Measurements from ENCODE around the gene CUEDC2.

CUEDC2 gene

GRCh38 chr10:102426803-102427287 lies 5.5 kb downstream of the CUEDC2 start (continued):
- TF ChIP-seq ZBTB7A (tag by site-specific recombination; IDR thresholded peaks at IDR 0.05; ENCODE audit: low read depth) (no peak), ZNF76 (tag by site-specific recombination; IDR thresholded peaks at IDR 0.05; ENCODE audit: borderline replicate concordance, low read depth) (no peak), GLIS1 (tag by site-specific recombination; IDR thresholded peaks at IDR 0.05) (peak; percentile 23; the same call in 1 of the 2 replicates), ZNF830 (tag by site-specific recombination; IDR thresholded peaks at IDR 0.05; ENCODE audit: low read depth) (no peak), ZNF660 (tag by site-specific recombination; IDR thresholded peaks at IDR 0.05) (peak; percentile 84; the same call in 1 of the 2 replicates), ZNF23 (tag by site-specific recombination; IDR thresholded peaks at IDR 0.05; ENCODE audit: borderline replicate concordance) (no peak), ZNF837 (tag by site-specific recombination; IDR thresholded peaks at IDR 0.05) (no peak), ZNF140 (tag by site-specific recombination; IDR thresholded peaks at IDR 0.05) (no peak), ZEB2 (tag by site-specific recombination; IDR thresholded peaks at IDR 0.05) (no peak; the same call in 1 of the 2 replicates), PRDM10 (tag by site-specific recombination; IDR thresholded peaks at IDR 0.05) (peak; percentile 96), KLF16 (tag by site-specific recombination; IDR thresholded peaks at IDR 0.05) (no peak), ZBTB21 (tag by site-specific recombination; IDR thresholded peaks at IDR 0.05) (0 out of 2 replicates have a peak, but pooled peaks have one; percentile 31), ZNF585B (tag by site-specific recombination; IDR thresholded peaks at IDR 0.05) (no peak), ZNF274 (IDR thresholded peaks at IDR 0.05; ENCODE audit: low read length) (no peak), ZNF274 (tag by site-specific recombination; IDR thresholded peaks at IDR 0.05; ENCODE audit: borderline replicate concordance) (no peak), GLI4 (tag by site-specific recombination; IDR thresholded peaks at IDR 0.05) (no peak), KLF1 (tag by site-specific recombination; IDR thresholded peaks at IDR 0.05) (no peak), ZNF548 (tag by site-specific recombination; IDR thresholded peaks at IDR 0.05) (no peak), ZNF621 (tag by site-specific recombination; IDR thresholded peaks at IDR 0.05) (no peak), ZNF449 (tag by site-specific recombination; IDR thresholded peaks at IDR 0.05) (no peak), ZNF555 (tag by site-specific recombination; conservative IDR thresholded peaks at IDR 0.05) (no peak), ZBTB48 (tag by site-specific recombination; IDR thresholded peaks at IDR 0.05) (no peak), ZNF785 (tag by site-specific recombination; IDR thresholded peaks at IDR 0.05) (no peak), ZNF514 (tag by site-specific recombination; IDR thresholded peaks at IDR 0.05) (no peak), ZNF202 (tag by site-specific recombination; IDR thresholded peaks at IDR 0.05; ENCODE audit: borderline replicate concordance) (no peak), ZNF324 (tag by site-specific recombination; IDR thresholded peaks at IDR 0.05) (peak; percentile 22; the same call in 1 of the 2 replicates)
- TF ChIP-seq, protein P1, sequence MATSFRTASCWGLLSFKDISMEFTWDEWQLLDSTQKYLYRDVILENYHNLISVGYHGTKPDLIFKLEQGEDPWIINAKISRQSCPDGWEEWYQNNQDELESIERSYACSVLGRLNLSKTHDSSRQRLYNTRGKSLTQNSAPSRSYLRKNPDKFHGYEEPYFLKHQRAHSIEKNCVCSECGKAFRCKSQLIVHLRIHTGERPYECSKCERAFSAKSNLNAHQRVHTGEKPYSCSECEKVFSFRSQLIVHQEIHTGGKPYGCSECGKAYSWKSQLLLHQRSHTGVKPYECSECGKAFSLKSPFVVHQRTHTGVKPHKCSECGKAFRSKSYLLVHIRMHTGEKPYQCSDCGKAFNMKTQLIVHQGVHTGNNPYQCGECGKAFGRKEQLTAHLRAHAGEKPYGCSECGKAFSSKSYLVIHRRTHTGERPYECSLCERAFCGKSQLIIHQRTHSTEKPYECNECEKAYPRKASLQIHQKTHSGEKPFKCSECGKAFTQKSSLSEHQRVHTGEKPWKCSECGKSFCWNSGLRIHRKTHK (tag by site-specific recombination; IDR thresholded peaks at IDR 0.05), result no peak
- TF ChIP-seq, protein P2, sequence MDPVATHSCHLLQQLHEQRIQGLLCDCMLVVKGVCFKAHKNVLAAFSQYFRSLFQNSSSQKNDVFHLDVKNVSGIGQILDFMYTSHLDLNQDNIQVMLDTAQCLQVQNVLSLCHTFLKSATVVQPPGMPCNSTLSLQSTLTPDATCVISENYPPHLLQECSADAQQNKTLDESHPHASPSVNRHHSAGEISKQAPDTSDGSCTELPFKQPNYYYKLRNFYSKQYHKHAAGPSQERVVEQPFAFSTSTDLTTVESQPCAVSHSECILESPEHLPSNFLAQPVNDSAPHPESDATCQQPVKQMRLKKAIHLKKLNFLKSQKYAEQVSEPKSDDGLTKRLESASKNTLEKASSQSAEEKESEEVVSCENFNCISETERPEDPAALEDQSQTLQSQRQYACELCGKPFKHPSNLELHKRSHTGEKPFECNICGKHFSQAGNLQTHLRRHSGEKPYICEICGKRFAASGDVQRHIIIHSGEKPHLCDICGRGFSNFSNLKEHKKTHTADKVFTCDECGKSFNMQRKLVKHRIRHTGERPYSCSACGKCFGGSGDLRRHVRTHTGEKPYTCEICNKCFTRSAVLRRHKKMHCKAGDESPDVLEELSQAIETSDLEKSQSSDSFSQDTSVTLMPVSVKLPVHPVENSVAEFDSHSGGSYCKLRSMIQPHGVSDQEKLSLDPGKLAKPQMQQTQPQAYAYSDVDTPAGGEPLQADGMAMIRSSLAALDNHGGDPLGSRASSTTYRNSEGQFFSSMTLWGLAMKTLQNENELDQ (tag by site-specific recombination; IDR thresholded peaks at IDR 0.05; ENCODE audit: low read depth), result no peak
- TF ChIP-seq, protein P3, sequence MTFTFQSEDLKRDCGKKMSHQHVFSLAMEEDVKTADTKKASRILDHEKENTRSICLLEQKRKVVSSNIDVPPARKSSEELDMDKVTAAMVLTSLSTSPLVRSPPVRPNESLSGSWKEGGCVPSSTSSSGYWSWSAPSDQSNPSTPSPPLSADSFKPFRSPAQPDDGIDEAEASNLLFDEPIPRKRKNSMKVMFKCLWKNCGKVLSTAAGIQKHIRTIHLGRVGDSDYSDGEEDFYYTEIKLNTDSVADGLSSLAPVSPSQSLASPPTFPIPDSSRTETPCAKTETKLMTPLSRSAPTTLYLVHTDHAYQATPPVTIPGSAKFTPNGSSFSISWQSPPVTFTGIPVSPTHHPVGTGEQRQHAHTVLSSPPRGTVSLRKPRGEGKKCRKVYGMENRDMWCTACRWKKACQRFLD (tag by site-specific recombination; IDR thresholded peaks at IDR 0.05), result no peak
- TF ChIP-seq, protein P4, sequence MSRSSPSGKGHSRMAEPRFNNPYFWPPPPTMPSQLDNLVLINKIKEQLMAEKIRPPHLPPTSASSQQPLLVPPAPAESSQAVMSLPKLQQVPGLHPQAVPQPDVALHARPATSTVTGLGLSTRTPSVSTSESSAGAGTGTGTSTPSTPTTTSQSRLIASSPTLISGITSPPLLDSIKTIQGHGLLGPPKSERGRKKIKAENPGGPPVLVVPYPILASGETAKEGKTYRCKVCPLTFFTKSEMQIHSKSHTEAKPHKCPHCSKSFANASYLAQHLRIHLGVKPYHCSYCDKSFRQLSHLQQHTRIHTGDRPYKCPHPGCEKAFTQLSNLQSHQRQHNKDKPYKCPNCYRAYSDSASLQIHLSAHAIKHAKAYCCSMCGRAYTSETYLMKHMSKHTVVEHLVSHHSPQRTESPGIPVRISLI (tag by site-specific recombination; IDR thresholded peaks at IDR 0.05), result 0 out of 2 replicates have a peak, but pooled peaks have one; percentile 28
